NCI-H187 treated with DMSO at 0.1 percent for 48 hours (cell line): ENCODE measurements around the gene CEP112.

Experiments
- DNase-seq: peaks from one replicate; lab custom pipeline; 2025; lab: John Stamatoyannopoulos, UW

The CEP112 gene

DNA sequence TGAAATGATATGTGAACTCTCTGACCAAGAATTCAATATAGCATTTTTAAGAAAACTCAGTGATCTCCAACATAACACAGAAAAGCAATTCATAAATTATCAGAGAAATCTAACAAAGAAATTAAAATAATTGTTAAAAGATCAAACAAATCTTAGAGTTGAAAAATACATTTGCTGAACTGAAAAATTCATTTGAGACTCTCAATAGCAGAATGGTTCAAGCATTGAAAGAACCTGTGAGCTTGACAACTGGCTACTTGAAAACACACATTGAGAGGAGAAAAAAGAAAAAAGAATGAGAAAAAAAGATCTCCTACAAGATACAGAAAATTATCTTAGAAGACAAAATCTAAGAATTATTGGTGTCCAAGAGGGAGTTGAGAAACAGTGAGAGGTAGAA, 203.5 kb downstream of the CEP112 start:
- no peak for DNase-seq

DNA sequence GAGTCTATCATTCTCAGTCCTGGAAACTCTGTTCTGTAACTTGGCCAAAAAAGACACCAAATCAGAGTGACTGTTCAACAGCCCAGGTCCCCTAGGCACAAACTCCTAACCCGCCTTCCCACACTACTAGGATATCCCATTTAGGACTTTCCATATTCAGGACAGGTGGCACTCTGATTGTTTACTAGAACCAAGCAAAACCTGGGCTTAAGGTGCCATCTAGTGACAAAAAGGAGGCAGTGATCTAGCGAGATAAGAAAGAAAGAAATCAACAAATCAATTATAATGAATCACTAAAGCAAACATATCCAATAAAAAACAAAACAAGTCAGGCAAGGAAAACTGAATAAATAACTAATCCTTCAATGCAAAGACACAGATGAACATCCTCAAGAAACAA, 203.9 kb downstream of the CEP112 start:
- DNase-seq: no peak

DNA sequence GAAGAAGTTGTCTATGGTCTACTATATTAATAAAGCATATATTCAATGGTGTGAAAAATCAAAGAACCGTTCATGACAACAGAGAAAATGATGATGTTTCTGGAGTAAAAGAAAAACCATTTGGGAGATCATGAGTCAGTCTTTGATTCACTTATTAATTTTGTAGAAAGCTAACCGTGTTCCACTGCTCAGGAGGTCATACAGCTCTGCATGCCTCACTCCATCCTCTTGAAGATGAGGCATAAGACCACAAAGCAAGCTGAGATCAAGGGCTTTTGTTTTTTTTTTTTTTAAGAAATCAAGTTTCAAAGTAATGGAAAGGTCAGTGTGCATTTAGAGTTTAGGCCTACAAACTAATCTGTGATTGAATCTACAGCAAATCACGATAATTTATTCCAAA, 206.4 kb downstream of the CEP112 start:
- no peak for DNase-seq

DNA sequence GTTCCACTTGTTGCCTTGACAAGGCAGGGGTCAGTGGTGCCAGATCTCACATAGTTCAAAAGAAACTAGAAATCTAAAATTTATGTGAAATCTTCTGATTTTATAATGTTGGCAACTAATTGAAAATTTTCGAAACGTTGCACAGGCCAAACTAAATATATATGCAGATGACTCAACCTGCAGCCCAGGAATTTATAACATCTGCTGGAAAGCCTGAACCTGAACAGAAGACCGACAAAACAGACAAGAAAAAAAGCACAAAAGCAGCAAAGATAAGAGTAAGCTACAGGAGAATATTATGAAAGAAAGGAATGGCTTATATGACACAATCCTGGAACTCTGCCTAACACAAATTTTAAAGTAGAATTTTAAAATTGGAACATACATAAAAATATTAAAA, 207.6 kb downstream of the CEP112 start:
- no peak for DNase-seq

GRCh38 chr17:65978871-65979270, 213.1 kb downstream of the CEP112 start:
- DNase-seq: no peak

DNA sequence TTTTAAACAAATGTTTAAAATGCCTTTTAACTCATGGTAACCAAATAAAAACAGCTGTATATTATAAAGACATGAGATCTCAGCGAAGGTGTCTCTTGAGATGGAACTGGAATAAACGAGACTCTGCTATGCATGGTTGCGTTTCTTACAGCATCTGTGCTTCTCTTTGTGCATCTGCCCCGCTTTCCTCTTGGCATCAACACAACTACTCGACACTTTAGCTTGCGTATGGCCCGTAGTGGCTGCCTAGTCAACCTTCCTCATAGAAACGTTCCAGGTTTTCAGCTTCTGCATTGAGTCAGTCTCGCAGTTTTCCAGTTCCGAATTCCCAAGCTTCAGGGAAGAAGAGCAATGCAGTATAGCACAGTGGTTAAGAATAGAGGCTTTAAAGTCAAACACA, 214.9 kb downstream of the CEP112 start:
- no peak for DNase-seq

- no peak for DNase-seq
These were observed 216.1 kb downstream of the CEP112 start for GRCh38 chr17:65975878-65976277.

DNA sequence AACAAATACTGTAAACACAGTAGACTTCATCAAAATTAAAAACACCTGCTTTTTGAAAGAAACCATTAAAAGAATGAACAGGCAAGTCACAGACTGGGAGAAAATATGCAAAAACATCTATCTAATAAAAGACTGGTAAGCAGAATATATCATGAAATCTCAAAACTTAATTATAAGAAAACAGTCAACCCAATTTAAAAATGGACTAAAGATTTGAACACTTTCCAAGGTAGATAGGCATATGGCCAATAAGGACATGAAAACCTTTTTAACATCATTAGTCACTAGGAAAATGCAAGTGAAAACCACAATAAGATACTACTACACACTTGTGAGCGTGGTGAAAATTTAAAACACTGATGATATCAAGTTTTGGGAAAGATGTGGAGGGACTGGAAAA, 218.7 kb downstream of the CEP112 start:
- DNase-seq: no peak

DNA sequence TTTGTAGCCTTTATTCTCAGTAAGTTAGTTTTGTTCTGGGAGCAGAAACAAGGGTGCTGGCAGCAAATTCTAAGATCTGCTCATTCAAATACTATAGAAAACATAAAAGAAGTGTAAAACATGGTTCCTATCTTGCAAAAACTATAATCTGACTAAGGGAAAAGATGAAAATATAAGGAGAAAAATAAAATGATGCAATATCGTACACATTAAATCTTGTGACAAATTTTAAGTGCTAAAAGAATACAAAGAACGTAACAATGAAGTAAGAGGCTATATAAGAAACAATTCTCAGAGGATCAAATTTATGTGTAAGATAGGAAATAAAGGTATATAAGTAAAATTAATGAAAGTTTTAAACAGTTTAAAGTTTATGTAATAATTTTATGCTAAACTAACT, 224.6 kb downstream of the CEP112 start:
- DNase-seq: no peak

DNA sequence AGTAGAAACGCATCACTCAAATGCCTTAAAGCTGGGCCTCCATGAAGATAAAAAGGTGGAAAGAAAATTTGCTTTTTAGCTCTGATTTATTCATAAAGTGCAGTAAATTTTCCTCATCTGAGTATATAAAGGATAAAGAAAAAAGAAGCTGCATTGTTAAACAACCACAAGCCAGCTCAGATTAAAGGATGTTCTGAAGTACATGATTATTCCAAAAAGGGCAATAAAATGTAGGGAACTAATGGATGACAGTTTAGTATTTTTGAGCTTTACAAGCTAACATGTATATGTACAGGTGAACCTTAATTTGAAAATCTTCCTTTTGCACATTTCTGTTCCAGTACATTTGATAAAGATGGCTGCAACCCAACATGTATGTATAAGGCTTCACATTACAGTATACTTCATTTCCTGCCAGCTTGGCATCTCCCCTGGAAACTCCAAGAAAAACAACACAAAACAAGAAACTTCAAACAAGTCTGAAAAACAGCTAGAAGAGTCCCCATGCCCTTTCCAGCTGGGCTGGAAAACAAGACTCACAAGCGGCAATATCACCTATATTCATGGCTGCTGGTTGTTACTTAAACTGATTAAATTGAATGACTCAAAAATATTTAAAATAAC, 225.7 kb downstream of the CEP112 start:
- DNase-seq: no peak

DNA sequence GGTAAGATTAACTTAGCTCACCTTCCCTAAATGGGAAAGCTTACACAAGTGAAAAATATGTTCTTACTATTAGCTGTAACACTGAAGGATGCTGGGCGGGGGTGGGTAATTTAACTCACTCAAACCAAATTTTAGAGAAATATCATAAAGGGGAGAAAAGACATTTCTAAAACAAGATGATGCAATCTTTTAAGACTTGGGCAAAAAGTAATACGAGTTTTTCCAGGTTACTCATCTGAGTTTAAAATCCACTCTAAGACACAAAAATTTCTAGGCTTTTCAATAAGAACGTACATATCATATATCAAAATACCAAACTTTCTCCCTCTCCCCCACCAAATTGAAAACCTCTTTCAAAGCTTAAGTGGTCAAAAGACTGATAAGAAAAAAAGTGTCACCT, 228.8 kb downstream of the CEP112 start:
- no peak for DNase-seq

DNA sequence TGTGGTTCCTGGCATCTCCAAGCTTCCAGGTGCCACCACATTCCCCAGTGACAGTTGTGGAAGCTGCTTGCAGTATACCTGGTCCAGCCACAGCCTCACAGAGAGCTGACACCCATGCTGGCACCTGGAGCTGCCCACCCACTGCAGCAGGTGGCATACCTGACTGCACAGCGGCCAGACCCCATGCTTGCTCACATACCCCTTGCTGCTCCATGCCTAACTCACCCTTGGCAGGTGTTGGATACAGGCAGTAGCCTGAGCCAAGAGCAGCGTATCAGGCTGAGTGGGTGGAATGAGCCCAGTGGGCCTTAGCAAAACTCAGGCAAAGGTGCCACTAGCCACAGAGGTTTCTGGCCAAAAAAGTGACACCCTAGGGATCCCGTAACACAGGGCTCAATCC, 232.3 kb downstream of the CEP112 start:
- DNase-seq: no peak

- no peak for DNase-seq
These were observed 235.1 kb downstream of the CEP112 start for GRCh38 chr17:65956814-65957213.

DNA sequence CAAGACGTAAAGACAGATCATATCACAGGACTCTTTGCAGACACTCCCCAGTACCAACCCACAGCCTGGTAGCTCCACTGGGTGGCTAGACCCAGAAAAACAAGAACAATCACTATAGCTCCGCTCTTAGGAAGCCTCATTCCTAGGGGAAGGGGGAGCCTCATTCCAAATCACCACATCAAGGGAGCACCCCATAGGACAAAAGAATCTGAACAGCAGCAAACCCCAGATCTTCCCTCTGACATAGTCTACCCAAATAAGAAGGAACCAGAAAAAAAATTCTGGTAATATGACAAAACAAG, 237.8 kb downstream of the CEP112 start:
- no peak for DNase-seq

GRCh38 chr17:65953316-65954147, 238.4 kb downstream of the CEP112 start:
- no peak for DNase-seq

GRCh38 chr17:65952586-65952985, 239.3 kb downstream of the CEP112 start:
- DNase-seq: no peak

- DNase-seq: no peak
These were observed 239.9 kb downstream of the CEP112 start for GRCh38 chr17:65952015-65952414.

DNA sequence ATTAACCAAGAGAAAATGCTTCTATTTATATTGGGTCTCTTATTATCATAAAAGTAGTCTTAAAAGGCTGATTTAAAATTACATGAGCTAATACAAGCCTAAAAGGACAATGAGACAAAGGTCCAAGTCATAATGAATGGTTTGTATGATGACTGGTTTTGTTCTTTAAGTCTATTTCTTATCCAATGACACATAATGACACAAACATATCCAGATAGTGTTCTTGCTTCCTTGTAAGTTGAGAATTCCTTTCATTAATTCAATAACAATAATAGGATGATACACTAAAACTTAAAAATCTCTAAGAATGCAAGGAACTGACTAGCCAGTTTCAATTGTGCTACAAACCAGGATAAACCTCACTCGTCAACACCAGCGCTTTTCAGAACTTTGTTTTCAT, 244.1 kb downstream of the CEP112 start:
- no peak for DNase-seq

DNA sequence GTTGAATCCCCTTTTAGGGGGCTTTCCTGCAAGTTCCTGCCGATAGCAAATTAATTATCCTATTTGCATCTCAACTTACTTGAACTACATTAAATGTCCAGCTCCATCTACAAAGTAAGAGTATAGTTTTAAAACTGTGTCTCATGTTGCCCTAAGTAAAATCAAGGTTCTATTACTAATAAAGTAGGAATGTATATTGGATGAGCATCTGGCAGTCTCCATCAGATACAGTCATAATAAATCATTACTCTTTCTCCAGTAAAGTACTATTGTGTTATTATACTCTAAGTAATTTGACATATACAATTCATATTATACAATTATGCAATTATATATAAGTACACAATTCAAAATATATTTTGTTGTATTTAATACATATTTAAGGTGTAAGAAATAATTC, 249.3 kb downstream of the CEP112 start:
- DNase-seq: no peak

- no peak for DNase-seq
These were observed 250.5 kb downstream of the CEP112 start for GRCh38 chr17:65941356-65941899.

- no peak for DNase-seq
These were observed 255.9 kb downstream of the CEP112 start for GRCh38 chr17:65936013-65936412.

DNA sequence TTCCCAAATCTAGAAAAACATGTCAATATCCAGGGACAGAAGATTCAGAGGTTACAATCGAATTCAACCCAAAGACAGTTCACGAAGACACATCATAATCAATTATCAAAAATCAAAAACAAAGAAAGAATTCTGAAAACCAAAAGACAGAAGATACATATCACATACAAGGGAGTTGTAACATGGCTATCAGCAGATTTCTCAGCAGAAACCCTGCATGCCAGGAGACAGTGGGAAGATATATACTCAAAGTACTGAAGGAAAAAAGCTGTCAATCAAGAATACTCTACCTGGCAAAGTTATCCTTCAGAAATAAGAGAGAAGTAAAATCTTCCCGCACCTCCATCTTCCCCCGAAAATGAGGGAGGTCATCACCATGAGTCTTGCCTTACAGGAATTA, 258.6 kb downstream of the CEP112 start:
- no peak for DNase-seq

GRCh38 chr17:65931246-65932149, 260.4 kb downstream of the CEP112 start:
- no peak for DNase-seq
